Epithelial cell of proximal tubule (primary cell): Measurements from ENCODE around the gene TNNT3. TPM values are rescaled to one million over a fixed set of nuclear protein-coding genes. Genes with fewer than 3 reads are reported as not detected.

Source experiments
- DNase-seq: peaks from one replicate; pipeline ENCODE4 v3.0.0-alpha.2; 2011; ENCODE audit warnings: low read depth
- H3K4me3 ChIP-seq: 2 replicates; pipeline ENCODE4 v1.5.1; 2011; ENCODE audit warnings: low read depth, mild to moderate bottlenecking, low read length
- total RNA-seq: library from RNA; depleted of rRNA; stranded (reverse); fragments of >200 nt; gene quantifications from 2 replicates; pipeline ENCODE4 v1.2.3, GENCODE V29; 2015
- TF ChIP-seq, protein P1 (sequence below): conservative IDR thresholded peaks from 2 replicates; pipeline ENCODE4 v1.5.1; 2012; ENCODE audit warnings: low read depth, mild to moderate bottlenecking, low read length

The TNNT3 gene
- total RNA-seq, 1 donor from 2014 or later: not detected

DNA sequence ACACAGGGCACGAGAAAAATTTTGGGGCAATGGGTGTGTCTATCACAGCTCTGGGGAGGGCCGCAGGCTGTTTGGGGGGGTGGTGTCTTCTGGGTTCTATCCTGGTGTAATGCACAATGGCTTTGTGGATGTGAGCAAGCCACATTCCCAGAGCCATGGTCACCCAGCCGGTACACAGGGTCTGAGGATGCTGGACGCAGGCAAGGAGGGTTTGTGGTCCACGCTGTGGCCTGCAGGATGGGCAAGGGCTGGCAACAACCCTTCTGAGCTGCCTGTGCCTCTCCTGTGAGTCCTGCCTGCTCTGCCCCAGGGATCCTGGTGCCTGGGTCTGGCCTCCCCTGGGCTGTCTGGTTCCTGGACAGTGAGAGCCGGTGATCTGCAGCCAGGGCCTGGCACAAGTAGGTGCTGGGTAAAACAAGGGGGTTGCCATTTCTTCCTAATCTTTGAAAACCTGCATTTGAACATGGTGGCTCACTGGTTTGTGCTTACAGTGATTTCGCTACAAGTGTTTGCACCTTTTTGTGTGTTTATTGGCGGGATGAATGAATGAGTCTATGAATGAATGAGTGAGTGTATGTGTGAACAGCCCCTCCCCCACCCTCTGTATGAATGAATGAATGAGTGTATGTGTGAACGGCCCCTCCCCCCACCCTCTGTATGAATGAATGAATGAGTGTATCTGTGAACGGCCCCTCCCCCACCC is 23.2 kb downstream of the TNNT3 start:
- no peak for DNase-seq
- TF ChIP-seq, protein P1, sequence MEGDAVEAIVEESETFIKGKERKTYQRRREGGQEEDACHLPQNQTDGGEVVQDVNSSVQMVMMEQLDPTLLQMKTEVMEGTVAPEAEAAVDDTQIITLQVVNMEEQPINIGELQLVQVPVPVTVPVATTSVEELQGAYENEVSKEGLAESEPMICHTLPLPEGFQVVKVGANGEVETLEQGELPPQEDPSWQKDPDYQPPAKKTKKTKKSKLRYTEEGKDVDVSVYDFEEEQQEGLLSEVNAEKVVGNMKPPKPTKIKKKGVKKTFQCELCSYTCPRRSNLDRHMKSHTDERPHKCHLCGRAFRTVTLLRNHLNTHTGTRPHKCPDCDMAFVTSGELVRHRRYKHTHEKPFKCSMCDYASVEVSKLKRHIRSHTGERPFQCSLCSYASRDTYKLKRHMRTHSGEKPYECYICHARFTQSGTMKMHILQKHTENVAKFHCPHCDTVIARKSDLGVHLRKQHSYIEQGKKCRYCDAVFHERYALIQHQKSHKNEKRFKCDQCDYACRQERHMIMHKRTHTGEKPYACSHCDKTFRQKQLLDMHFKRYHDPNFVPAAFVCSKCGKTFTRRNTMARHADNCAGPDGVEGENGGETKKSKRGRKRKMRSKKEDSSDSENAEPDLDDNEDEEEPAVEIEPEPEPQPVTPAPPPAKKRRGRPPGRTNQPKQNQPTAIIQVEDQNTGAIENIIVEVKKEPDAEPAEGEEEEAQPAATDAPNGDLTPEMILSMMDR: no peak
- no peak overlapping the region for H3K4me3 ChIP-seq

- no peak overlapping the region for H3K4me3 ChIP-seq
- TF ChIP-seq, protein P1: no peak
- no peak for DNase-seq
Measured at GRCh38 chr11:1943576-1943975, 24.1 kb downstream of the TNNT3 start.

DNA sequence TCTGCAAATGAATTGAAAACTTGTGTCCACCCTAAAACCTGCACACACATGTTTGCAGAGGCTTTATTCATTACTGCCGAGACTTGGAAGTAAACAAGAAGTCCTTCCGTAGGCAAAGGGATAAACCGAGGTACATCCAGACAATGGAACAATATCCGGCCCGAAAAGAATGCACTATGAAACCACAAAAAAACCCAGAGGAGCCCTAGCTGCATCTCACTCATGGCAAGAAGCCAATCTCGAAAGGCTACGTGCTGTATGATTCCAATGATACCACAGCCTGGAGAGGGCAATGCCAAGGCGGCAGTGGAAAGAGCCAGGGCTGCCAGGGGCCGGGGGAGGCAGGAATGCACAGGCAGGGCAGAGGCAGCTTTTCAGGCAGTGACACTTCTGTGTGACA is 24.5 kb downstream of the TNNT3 start:
- no peak overlapping the region for H3K4me3 ChIP-seq
- no peak for DNase-seq
- TF ChIP-seq, protein P1: no peak

- TF ChIP-seq, protein P1: no peak
- no peak for DNase-seq
- H3K4me3 ChIP-seq: no peak within 1 kb of the TSS
Measured at GRCh38 chr11:1946812-1947484, 27.4 kb downstream of the TNNT3 start, which contains the start of gene MRPL23. MRPL23 (plus strand) TSS chr11:1947332; CDS start chr11:1947363, 31 bp downstream.

- TF ChIP-seq, protein P1: no peak
- DNase-seq: no peak
- no peak overlapping the region for H3K4me3 ChIP-seq
Measured at GRCh38 chr11:1947592-1948237, 28.2 kb downstream of the TNNT3 start.

DNA sequence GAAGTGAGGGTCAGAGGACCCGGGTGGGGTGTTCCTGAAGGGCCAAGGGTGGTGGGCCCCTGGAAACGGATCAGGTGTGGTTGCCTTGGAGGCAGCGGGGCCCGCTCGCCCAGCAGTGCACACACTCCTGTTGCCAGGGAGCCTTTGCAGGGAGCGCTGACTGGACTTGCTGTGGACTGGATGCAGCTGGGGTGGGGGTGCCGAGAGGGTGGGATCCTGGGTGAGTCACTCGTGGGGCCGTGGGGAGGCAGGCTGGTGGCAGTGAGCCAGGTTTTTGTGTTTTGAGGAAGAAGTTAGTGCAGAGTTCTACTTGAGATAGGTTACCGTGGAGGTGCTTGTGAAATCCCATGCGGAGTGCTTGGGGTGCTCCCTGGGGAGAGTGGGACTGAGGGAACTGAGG is 28.9 kb downstream of the TNNT3 start:
- H3K4me3 ChIP-seq: no peak overlapping the region
- TF ChIP-seq, protein P1: no peak
- no peak for DNase-seq
